GM19397 (cell line): Measurements from ENCODE around the gene LCNL1.

Experiments
- ATAC-seq: cut with Tn5 transposase; IDR thresholded peaks from one replicate; pipeline ENCODE4 v1.9.1; 2021; ENCODE audit warnings: mild to moderate bottlenecking, moderate library complexity; ENCODE audit not compliant: unreplicated experiment

LCNL1 gene

DNA sequence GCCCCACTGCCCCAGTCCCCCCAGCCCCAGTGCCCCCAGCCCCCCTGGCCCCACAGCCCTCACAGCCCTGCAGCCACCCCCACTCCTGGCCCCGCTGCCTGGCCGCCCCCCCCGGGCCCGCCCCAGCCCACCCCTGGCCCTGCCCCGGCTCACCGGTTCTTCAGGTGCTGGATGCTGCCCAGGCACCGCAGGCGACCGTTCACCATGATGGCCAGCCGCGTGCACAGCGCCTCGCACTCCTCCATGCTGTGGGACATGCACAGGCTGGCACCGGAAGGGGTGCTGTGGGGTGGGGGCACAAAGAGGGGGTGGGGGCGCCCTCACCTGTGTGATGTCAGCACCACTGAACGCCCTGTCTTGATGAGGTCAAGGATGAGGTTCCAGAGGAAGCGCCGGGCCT, 26.4 kb downstream of the LCNL1 start:
- no peak for ATAC-seq

DNA sequence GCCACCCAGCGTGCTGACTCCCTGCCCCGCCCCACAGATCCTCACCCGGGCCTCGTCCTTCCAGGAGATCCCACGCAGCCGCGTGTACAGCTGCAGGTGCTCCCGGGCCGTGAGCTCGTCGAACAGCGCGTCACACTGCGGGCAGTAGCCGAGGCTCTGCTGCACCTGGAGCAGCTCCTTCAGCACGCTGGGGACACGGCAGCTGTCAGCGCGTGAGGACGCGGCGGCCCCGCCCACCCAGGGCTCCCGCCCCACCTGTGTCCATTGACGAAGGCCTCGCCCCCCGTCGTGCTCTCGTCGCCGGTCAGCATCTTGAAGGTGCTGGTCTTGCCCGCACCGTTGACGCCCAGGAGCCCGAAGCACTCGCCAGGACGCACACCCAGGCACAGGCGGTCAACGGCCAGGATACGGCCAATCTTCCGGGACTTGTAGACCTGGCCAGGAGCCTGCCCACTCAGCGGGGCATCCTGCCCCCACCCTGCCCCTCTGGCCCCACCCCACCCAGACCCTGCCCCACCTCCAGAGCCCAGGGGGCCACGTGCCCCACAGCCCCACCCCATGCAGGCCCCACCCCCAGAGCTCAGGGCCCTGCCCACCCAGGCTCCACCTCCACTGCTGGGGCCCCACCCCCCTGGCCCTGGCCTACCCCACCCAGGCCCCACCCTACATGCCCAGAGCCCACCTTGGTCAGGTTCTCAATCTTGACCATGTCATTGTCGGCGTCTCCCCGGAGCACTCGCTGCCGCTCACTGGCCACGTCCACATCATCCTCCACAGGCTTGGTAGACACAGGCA, 27.3 kb downstream of the LCNL1 start:
- no peak for ATAC-seq

- ATAC-seq, result no peak
Observed at GRCh38 chr9:137011156-137011555, 28.4 kb downstream of the LCNL1 start.

GRCh38 chr9:137011907-137012675, 29.3 kb downstream of the LCNL1 start:
- no peak for ATAC-seq

GRCh38 chr9:137012694-137013570, 30.1 kb downstream of the LCNL1 start:
- ATAC-seq, result no peak

- ATAC-seq, result no peak
Observed at GRCh38 chr9:137013571-137013940, 30.8 kb downstream of the LCNL1 start.

GRCh38 chr9:137014166-137014565, 31.4 kb downstream of the LCNL1 start:
- no peak for ATAC-seq

DNA sequence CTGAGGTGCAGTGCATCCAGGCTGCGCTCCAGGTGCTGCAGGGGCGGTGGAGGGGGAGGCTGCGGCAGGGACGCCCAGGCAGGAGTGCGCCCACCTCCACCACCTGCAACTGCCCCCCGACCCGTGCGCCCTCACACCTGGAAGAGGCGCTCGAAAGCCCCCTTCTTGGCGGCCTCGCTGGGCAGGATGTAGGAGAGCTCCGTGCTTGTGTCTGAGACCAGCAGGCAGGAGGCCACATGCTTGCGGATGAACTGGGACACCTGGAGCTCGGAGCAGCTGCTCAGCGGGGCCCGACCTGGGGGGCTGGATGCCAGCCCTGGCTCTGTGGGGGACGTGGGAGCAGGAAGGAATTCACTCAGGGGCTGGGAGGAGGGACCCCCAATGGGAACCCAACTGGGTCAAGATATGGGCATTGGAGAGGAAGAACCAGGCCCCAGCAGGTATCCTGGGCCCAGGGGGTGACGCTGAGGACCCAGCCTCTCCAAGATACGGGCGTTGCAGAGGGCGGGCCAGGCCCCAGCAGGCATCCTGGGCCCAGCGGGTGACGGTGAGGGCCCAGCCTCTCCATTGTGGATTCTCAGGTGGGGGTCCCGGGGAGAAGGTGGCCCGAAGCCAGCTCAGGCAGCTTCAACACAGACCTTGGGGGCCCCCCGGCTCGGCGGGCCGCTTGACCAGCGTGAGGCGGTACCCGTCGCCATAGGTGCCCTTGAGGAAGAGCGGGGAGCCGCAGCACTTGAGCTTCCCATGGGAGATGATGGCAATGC, 32.2 kb downstream of the LCNL1 start:
- no peak for ATAC-seq

DNA sequence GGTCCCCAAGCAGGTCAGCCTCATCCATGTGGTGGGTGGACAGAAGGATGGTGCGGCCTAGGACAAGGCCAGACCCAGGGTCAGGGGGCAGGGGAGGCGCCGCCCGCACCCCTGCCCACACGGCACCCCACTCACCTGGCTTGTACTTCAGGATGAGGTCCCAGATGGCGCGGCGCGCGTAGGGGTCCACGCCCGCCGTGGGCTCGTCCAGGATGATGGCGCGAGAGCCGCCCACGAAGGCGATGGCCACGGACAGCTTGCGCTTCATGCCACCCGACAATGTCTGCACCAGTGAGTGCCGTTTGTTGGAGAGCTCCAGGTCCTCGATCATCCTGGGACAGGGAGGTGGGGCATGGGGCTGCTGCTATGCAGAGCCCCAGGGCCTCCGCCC, 32.7 kb downstream of the LCNL1 start:
- no peak for ATAC-seq

GRCh38 chr9:137015976-137016375, 33.2 kb downstream of the LCNL1 start:
- no peak for ATAC-seq

GRCh38 chr9:137016436-137016835, 33.6 kb downstream of the LCNL1 start:
- ATAC-seq, result no peak

DNA sequence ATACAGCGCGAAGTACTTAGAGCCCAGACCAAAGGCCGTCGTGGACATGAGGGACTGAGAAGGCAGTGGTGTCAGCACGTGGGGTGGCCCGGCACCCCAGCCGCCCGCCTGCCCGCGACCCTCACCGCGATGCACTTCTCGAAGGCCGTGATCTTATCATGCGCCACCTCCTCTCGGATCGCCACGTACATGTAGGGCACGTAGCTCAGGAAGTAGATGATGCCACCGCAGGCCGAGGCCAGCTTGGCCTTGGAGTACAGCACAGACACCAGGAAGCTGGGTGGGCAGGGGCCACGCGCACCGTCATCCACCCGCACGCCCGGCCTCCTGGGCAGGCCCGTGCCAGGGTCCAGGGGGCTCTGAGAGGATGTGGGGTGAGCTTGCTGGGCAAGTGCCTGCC, 34.3 kb downstream of the LCNL1 start:
- ATAC-seq, result no peak

DNA sequence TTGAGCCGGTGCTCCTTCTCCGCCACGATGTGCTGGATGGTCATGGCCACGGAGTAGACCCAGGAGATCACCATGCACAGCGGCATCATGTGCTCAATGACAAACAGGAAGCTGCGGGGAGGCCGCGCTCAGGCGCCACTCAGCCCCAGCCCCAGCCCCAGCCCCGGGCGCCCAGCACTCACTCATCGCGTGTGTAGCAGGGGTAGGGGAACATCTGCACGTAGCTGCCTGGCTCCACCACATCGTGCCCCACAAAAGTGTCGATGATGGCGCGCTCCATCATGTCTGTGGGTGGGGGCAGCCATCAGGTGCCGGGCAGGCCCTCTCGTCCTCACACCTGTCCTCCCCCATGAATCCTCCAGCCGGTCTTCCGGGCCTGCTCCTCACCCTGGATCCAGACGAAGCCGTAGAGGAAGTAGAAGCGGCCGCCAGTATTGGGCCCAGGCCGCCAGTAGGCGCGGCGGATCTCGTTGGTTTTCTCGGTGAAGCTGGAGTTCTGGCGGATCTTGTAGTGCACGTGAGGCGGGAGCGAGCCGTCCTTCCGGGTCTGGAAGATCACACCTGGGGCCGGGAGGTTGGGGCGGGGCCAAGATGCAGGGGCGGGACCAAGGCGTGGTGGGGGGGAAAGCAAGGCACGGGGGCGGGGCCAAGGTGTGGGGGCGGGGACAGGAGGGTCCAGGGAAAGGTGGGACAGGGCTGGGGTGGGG, 35.2 kb downstream of the LCNL1 start:
- no peak for ATAC-seq

DNA sequence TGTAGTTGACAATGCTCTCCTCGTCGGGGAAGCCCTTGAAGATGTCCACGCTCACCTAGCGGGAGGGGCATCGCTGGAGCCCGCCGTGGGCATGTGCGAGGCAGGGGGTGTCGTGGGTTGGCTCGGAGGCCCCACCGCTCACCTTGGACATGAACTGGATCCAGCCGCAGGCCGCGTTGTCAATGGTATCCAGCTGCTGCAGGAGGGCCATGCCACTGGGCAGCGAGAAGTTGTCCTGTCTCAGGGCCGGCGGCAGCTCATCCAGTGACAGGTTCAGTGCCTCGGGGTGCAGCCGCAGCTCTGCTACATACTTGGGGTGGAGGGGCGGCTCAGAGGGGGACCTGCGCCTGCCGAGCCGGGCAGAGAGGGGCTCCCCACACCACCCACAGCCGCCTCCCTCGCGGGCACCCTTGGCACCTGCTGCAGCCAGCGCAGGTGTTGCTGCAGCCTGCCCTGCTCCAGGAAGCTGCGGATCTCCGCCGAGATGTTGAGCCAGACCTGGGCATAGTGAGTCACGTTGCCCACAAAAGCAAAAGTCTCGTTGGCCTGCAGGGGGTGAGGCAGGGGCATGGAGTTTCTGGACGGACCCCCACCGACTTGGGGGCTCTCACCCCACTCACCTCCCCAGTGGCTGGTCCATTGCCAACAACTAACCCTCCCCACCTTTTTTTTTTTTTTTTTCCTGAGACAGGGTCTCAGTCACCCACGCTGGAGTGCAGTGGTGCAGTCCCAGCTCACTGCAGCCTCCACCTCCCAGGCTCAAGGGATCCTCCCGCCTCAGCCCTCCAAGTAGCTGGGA, 36.2 kb downstream of the LCNL1 start:
- ATAC-seq, result no peak

GRCh38 chr9:137019891-137020683, 37.3 kb downstream of the LCNL1 start:
- no peak for ATAC-seq

DNA sequence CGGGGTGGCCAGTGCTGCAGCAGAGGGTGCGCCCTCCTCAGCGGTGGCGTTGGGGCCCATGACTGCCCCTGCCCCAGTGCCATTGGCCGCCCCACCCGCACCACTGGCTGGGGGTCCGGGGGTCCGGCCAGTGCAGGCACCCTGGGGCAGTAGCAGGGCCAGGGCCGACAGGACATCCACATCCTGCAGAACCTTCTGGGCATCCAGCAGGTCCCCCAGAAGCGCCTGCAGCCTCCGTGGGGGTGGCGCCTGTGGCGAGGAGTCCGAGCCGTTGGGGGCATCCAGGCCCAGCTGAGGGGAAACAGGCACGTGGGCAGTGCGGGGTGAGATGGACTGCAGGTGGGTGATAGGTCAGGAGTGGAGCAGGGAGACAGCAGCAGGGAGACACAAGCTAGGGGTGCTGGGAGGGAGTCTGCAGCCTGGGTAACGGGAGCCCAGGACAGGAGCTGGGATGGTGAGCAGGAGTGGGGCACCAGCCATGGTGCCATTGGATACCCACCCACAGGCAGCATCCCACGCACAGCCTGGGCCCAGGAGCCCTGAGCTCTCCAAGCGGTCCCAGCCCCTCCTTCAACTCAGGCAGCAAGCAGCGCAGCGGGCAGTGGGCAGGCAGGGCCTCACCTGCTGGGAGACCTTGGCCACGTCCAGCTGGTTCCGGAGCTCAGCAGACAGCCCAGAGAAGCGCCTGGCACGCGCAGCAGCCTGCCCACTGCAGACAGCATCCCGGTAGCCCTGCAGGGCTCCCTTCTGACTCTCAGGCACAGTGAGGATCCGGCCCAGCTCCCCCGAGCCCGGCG, 38.2 kb downstream of the LCNL1 start:
- no peak for ATAC-seq

DNA sequence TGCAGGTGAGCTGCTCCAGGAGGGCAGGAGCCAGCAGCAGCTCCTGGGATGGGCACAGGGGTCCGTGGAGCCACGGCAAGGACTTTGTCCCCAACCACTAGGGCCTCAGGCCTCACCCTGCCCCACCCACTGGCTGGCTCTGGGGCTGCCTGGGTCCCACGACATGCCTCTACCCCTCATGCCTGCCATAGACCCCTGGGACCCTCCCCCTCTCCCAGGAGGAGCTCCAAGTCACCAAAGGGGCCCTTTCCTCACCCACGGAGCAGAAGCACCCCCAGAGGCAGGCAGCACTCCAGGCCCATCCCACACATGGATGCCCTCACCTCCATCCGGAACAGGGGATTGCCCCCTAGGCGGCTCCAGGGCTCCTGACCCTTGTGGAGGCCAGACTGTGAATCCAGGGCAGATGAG, 38.8 kb downstream of the LCNL1 start:
- no peak for ATAC-seq
